Measurements from ENCODE around the gene GFRA1. TPM values are rescaled to one million over a fixed set of nuclear protein-coding genes. Genes with fewer than 3 reads are reported as not detected.

GFRA1 gene
- total and polyA plus RNA-seq, 2 experiments from 2014 or later = 1.7 to 5.0 TPM

- H3K4me3 ChIP-seq = no peak overlapping the region
- H3K9me3 ChIP-seq (ENCODE audit: low read depth) = no peaks in the 10 kb centered on the region
- no peaks in the 10 kb centered on the region for H3K27me3 ChIP-seq
- no peak for DNase-seq (ENCODE audit: low read depth in 1 of 2, low spot score in 1 of 2)
- no peak overlapping the region for H3K27ac ChIP-seq
- TF ChIP-seq CTCF (IDR thresholded peaks at IDR 0.05; ENCODE audit: low read depth, low read length) = no peak
- H3K4me1 ChIP-seq (ENCODE audit: low read depth) = no peaks in the 10 kb centered on the region
- H3K36me3 ChIP-seq = no peaks in the 10 kb centered on the region
Observed at GRCh38 chr10:116098411-116099022, 174.5 kb downstream of the GFRA1 start.

- H3K27ac ChIP-seq = no peak overlapping the region
- no peak for TF ChIP-seq CTCF (IDR thresholded peaks at IDR 0.05; ENCODE audit: low read depth, low read length)
Observed at GRCh38 chr10:116097239-116097784, 175.7 kb downstream of the GFRA1 start.

GRCh38 chr10:116096526-116096925 is 176.5 kb downstream of the GFRA1 start:
- no peak overlapping the region for H3K27ac ChIP-seq
- no peak for TF ChIP-seq CTCF (IDR thresholded peaks at IDR 0.05; ENCODE audit: low read depth, low read length)
- H3K4me3 ChIP-seq = no peak overlapping the region
- no peaks in the 10 kb centered on the region for H3K9me3 ChIP-seq (ENCODE audit: low read depth)
- H3K36me3 ChIP-seq = no peaks in the 10 kb centered on the region
- no peaks in the 10 kb centered on the region for H3K4me1 ChIP-seq (ENCODE audit: low read depth)
- DNase-seq (ENCODE audit: low read depth in 1 of 2, low spot score in 1 of 2) = no peak
- H3K27me3 ChIP-seq = no peaks in the 10 kb centered on the region

More at GRCh38 chr10:116097239-116097784, 175.7 kb downstream of the GFRA1 start:
- Histone ChIP-seq H3K27me3 (no peaks in the 10 kb centered on the region), H3K4me1 (ENCODE audit: low read depth) (no peaks in the 10 kb centered on the region), H3K9me3 (ENCODE audit: low read depth) (no peaks in the 10 kb centered on the region), H3K36me3 (no peaks in the 10 kb centered on the region), H3K4me3 (no peak overlapping the region)
- no peak for DNase-seq (ENCODE audit: low read depth in 1 of 2, low spot score in 1 of 2)

- DNase-seq (ENCODE audit: low read depth in 1 of 2, low spot score in 1 of 2) = no peak
- no peaks in the 10 kb centered on the region for H3K27me3 ChIP-seq
- no peaks in the 10 kb centered on the region for H3K4me1 ChIP-seq (ENCODE audit: low read depth)
- H3K9me3 ChIP-seq (ENCODE audit: low read depth) = no peaks in the 10 kb centered on the region
- TF ChIP-seq CTCF (IDR thresholded peaks at IDR 0.05; ENCODE audit: low read depth, low read length) = no peak
- no peak overlapping the region for H3K27ac ChIP-seq
- no peaks in the 10 kb centered on the region for H3K36me3 ChIP-seq
- H3K4me3 ChIP-seq = no peak overlapping the region
Observed at GRCh38 chr10:116094356-116094755, 178.7 kb downstream of the GFRA1 start.

- no peak overlapping the region for H3K4me3 ChIP-seq
- no peak overlapping the region for H3K27ac ChIP-seq
- H3K36me3 ChIP-seq = no peaks in the 10 kb centered on the region
- no peaks in the 10 kb centered on the region for H3K9me3 ChIP-seq (ENCODE audit: low read depth)
- no peaks in the 10 kb centered on the region for H3K27me3 ChIP-seq
- TF ChIP-seq CTCF (IDR thresholded peaks at IDR 0.05; ENCODE audit: low read depth, low read length) = no peak
- H3K4me1 ChIP-seq (ENCODE audit: low read depth) = peaks cover under 1% of the 10 kb centered on the region
- no peak for DNase-seq (ENCODE audit: low read depth in 1 of 2, low spot score in 1 of 2)
Observed at GRCh38 chr10:116093031-116093430, 180.0 kb downstream of the GFRA1 start.

All from cardiac muscle cell (in vitro differentiated cells and primary cell).